Left lung (tissue), 10 donors: ENCODE results near the gene GPX3. TPM values are rescaled to one million over a fixed set of nuclear protein-coding genes. Genes with fewer than 3 reads are reported as not detected.

Source experiments
- ATAC-seq: fragments of 200-7000 bp; cut with Tn5 transposase; one replicate; pipeline ENCODE4 v1.9.1; 2020; ENCODE audit warnings: moderate library complexity
- DNase-seq, 4 donors: peaks; one replicate each; pipeline ENCODE4 v3.0.0-alpha.2; 2013 to 2020
- H3K27ac ChIP-seq, 2 donors: fragments of 200-600 bp; sonication (generic) in 1 of 2; one replicate each; pipeline versions ENCODE4 v1.5.0 to v1.8.0; 2020 to 2021
- H3K27me3 ChIP-seq, 2 donors: fragments of 200-600 bp; sonication (generic) in 1 of 2; one replicate each; pipeline versions ENCODE4 v1.5.0 to v1.8.0; 2020 to 2021
- H3K36me3 ChIP-seq, 2 donors: fragments of 200-600 bp; sonication (generic) in 1 of 2; one replicate each; pipeline versions ENCODE4 v1.5.0 to v1.8.0; 2020 to 2021
- H3K4me1 ChIP-seq, 2 donors: fragments of 200-600 bp; one replicate each; pipeline ENCODE4 v1.8.0; 2021
- H3K4me3 ChIP-seq, 2 donors: fragments of 200-600 bp; sonication (generic) in 1 of 2; one replicate each; pipeline versions ENCODE4 v1.5.0 to v1.8.0; 2020 to 2021; ENCODE audit warnings: mild to moderate bottlenecking in 1 of 2
- H3K9me3 ChIP-seq, 2 donors: fragments of 200-600 bp; sonication (generic) in 1 of 2; one replicate each; pipeline versions ENCODE4 v1.5.0 to v1.8.0; 2020 to 2021
- intact Hi-C, 2 donors: fragments of 100-400 bp; cut with DNase I; formaldehyde crosslinking; loops; one replicate each; pipeline versions ENCODE4 v1.11.2 to v1.14.2; 2022
- polyA plus RNA-seq, 6 donors: library from polyadenylated mRNA; unstranded; fragments of 120-200 nt; gene quantifications; one replicate each; pipeline ENCODE4 v1.2.1, GENCODE V29; 2013; ENCODE audit not compliant: insufficient read length in 6 of 6
- total RNA-seq, 2 donors: library from RNA; stranded (reverse); fragmentation: NEBNext Ultra II Directional; extraction: Animal tissue kit (Norgen Biotek cat#: 25700); gene quantifications; one replicate each; pipeline ENCODE4 v1.2.1, GENCODE V29; 2021
- TF ChIP-seq, protein P1 (sequence below), 2 donors: fragments of 200-600 bp; sonication (generic) in 1 of 2; IDR thresholded peaks; one replicate each; pipeline versions ENCODE4 v1.5.0 to v1.8.0; 2021; ENCODE audit warnings: antibody characterized with exemption in 2 of 2
- donor health status: DM: no; HTN: yes; CAD: no.
- donor health status: DM: no; HTN: no; CAD: no.

The GPX3 gene
- total and polyA plus RNA-seq, 8 donors = 49.0 to 424 (median 77.2) TPM

DNA sequence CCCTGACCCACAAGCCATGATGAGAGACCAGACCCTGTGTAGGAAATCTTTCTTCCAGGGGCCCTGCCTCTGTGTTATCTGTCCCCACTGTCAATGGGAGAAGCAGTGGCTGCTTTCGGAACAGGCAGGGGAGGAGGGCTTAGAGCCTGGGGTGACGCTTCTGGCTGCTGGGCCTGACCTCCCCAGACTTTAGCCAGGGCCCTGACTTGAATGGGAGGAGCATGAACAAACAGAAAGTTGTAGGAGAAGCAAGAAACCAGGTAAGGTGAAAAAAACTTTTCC, 12.2 kb upstream of the GPX3 start:
- DNase-seq (no peak), ATAC-seq (no peak)
- TF ChIP-seq, protein P1, sequence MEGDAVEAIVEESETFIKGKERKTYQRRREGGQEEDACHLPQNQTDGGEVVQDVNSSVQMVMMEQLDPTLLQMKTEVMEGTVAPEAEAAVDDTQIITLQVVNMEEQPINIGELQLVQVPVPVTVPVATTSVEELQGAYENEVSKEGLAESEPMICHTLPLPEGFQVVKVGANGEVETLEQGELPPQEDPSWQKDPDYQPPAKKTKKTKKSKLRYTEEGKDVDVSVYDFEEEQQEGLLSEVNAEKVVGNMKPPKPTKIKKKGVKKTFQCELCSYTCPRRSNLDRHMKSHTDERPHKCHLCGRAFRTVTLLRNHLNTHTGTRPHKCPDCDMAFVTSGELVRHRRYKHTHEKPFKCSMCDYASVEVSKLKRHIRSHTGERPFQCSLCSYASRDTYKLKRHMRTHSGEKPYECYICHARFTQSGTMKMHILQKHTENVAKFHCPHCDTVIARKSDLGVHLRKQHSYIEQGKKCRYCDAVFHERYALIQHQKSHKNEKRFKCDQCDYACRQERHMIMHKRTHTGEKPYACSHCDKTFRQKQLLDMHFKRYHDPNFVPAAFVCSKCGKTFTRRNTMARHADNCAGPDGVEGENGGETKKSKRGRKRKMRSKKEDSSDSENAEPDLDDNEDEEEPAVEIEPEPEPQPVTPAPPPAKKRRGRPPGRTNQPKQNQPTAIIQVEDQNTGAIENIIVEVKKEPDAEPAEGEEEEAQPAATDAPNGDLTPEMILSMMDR (IDR thresholded peaks at IDR 0.05) = no peak
- no peak overlapping the region for H3K4me3 ChIP-seq
- H3K4me1 ChIP-seq = peaks cover 19 to 39% of the 10 kb centered on the region in 2 donors
- H3K27me3 ChIP-seq = no peaks in the 10 kb centered on the region
- H3K36me3 ChIP-seq = no peaks in the 10 kb centered on the region
- intact Hi-C loops = no loop called here
- no peaks in the 10 kb centered on the region for H3K9me3 ChIP-seq
- peak overlapping the region; percentile 1 to 77 for H3K27ac ChIP-seq

DNA sequence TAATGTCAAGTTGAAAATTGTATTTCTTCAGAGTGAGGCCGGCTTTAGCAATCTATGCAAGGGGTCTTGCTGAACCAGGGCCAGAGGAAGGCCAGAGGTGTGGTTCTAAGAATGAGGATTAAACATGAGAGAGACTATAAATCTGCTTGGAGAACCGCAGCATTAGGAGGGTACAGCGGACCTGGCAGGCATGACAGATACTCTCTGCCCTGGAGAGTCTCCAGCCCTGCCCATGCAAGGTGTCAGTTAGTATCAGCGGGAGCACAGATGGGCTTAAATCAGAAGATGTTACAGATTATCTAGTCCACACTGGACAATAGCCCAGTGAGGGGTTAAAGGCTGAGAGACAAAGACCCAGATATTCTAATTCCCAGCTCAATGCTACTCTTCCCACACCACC, 11.5 kb upstream of the GPX3 start:
- ATAC-seq = no peak

DNA sequence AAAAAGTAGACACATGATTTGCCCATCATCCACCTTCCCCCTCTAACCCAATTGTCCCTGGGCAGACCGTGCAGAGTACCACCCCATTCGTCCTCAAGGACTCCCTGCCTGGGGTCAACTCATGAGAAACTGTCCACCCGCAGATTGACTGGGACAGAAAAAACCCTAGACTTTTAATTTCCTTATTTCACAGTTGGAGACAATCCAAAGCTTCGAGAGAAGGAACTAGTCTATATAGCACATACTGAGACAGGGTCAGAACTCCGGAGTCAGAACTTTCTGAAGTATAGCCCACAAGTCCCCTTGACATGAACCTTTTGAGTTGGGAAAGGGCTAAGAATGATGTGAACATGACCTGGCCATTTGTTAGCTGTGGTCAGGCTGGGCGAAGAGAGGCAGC, 7.5 kb upstream of the GPX3 start:
- Histone ChIP-seq H3K36me3 (no peaks in the 10 kb centered on the region), H3K27ac (no peak overlapping the region), H3K4me3 (no peak overlapping the region), H3K9me3 (no peaks in the 10 kb centered on the region), H3K4me1 (peaks cover 0 to 26% of the 10 kb centered on the region in 2 donors), H3K27me3 (no peaks in the 10 kb centered on the region)
- intact Hi-C loops = no loop called here
- TF ChIP-seq, protein P1 (IDR thresholded peaks at IDR 0.05) = no peak
- peak; percentile 21 for ATAC-seq
- no peak for DNase-seq

More for the DNA sequence above, 11.5 kb upstream of the GPX3 start:
- peaks cover 19 to 32% of the 10 kb centered on the region in 2 donors for H3K4me1 ChIP-seq
- TF ChIP-seq, protein P1 (IDR thresholded peaks at IDR 0.05) = no peak
- H3K9me3 ChIP-seq = no peaks in the 10 kb centered on the region
- no peak for DNase-seq
- H3K27me3 ChIP-seq = no peaks in the 10 kb centered on the region
- H3K27ac ChIP-seq = peak overlapping the region in 1 of 2 donors; percentile 77
- no peak overlapping the region for H3K4me3 ChIP-seq
- H3K36me3 ChIP-seq = no peaks in the 10 kb centered on the region
- intact Hi-C loops = no loop called here

DNA sequence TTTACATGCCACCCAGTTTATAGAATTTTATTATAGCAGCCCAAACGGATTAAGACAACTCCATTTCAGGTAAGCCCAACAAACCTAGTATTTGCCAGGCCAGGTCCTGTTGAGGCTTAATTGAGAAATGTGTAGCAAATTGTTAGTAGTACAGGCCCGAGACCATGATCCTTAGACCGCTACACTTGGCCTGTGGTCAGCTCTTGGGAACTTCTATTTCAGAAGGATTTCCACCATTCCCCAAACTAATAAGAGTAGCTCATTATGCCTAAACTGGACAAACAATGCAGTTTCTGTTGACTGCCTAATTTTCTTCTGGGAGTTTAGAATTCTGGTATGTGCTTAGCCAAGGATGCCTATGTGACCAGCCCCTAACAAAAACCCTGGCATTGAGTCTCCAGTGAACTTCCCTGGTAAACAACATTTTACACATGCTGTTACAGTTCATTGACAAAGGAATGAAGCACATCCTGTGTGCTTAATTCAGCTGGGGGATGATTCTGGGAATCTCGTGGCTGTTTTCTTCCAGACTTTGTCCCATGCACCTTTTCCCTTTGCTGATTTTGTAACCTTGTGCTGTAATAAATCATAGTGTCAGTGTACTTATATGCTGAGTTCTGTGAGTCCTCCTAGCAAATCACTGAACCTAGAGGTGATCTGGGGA, 5.6 kb upstream of the GPX3 start:
- no peak for ATAC-seq

DNA sequence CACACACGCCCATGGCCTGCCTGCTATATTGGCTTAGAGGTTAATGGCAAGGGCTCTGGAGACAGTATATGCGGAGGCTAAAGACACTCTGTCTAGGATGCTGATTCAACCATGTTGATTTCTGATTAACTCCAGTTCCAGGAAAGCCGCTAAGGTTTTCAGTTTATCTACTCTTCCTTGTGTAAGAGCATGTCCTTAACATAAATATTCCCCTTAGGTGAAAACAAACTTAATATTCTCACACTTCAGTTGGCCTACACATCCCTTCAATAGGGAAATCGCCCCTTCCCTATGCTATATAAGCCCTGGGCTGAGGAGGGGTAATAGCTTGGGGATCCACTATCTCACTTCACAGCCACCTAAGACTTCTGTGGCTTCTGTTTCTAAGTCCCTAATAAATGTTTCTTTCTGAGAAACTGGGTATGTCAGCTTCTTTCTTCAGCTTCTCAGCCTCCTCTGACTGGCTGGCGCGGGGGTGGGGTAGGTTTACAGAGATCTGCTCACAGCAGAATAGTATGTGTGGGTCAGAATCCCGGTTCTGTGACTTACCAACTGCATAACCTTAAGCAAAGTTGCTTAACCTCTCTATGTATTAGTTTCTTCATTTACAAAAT, 4.3 kb upstream of the GPX3 start:
- no peak for ATAC-seq

More for the DNA sequence above, 5.6 kb upstream of the GPX3 start:
- intact Hi-C loops = no loop called here
- DNase-seq = no peak
- Histone ChIP-seq H3K36me3 (no peaks in the 10 kb centered on the region), H3K4me1 (peaks cover 0 to 31% of the 10 kb centered on the region in 2 donors), H3K27me3 (no peaks in the 10 kb centered on the region), H3K4me3 (no peak overlapping the region), H3K9me3 (no peaks in the 10 kb centered on the region), H3K27ac (no peak overlapping the region)
- TF ChIP-seq, protein P1 (IDR thresholded peaks at IDR 0.05) = no peak

More for the DNA sequence above, 4.3 kb upstream of the GPX3 start:
- Histone ChIP-seq H3K36me3 (no peaks in the 10 kb centered on the region), H3K4me1 (peaks cover 0 to 43% of the 10 kb centered on the region in 2 donors), H3K4me3 (no peak overlapping the region), H3K27ac (peak overlapping the region in 1 of 2 donors; percentile 50), H3K9me3 (no peaks in the 10 kb centered on the region), H3K27me3 (no peaks in the 10 kb centered on the region)
- TF ChIP-seq, protein P1 (IDR thresholded peaks at IDR 0.05) = no peak
- intact Hi-C loops = no loop called here
- no peak for DNase-seq
